ENCODE results near the gene SLC34A1.

The SLC34A1 gene

GRCh38 chr5:177432143-177432838 is 48.1 kb downstream of the SLC34A1 start:
- DNase-seq (ENCODE audit: low spot score) = peak; percentile 59

GRCh38 chr5:177432839-177433657 is 48.8 kb downstream of the SLC34A1 start:
- DNase-seq (ENCODE audit: low spot score) = no peak

- no peak for DNase-seq (ENCODE audit: low spot score)
Observed at GRCh38 chr5:177433658-177434217, 49.5 kb downstream of the SLC34A1 start.

- DNase-seq (ENCODE audit: low spot score) = no peak
Observed at GRCh38 chr5:177434437-177434836, 50.2 kb downstream of the SLC34A1 start.

- no peak for DNase-seq (ENCODE audit: low spot score)
Observed at GRCh38 chr5:177434942-177435738, 50.9 kb downstream of the SLC34A1 start.

GRCh38 chr5:177435847-177436536 is 51.8 kb downstream of the SLC34A1 start:
- no peak for DNase-seq (ENCODE audit: low spot score)

- DNase-seq (ENCODE audit: low spot score) = no peak
Observed at GRCh38 chr5:177437623-177438022, 53.4 kb downstream of the SLC34A1 start.

GRCh38 chr5:177438468-177438867 is 54.2 kb downstream of the SLC34A1 start:
- no peak for DNase-seq (ENCODE audit: low spot score)

- DNase-seq (ENCODE audit: low spot score) = no peak
Observed at GRCh38 chr5:177439518-177440053, 55.4 kb downstream of the SLC34A1 start.

GRCh38 chr5:177440211-177440989 is 56.2 kb downstream of the SLC34A1 start:
- no peak for DNase-seq (ENCODE audit: low spot score)

- no peak for DNase-seq (ENCODE audit: low spot score)
Observed at GRCh38 chr5:177440990-177441780, 57.0 kb downstream of the SLC34A1 start.

- DNase-seq (ENCODE audit: low spot score) = no peak
Observed at GRCh38 chr5:177442066-177442826, 58.0 kb downstream of the SLC34A1 start.

- no peak for DNase-seq (ENCODE audit: low spot score)
Observed at GRCh38 chr5:177443144-177443983, 59.1 kb downstream of the SLC34A1 start.

GRCh38 chr5:177444106-177445051 is 60.1 kb downstream of the SLC34A1 start:
- peak; percentile 58 for DNase-seq (ENCODE audit: low spot score)

GRCh38 chr5:177445052-177445916 is 61.0 kb downstream of the SLC34A1 start:
- DNase-seq (ENCODE audit: low spot score) = no peak

- DNase-seq (ENCODE audit: low spot score) = no peak
Observed at GRCh38 chr5:177445917-177446199, 61.6 kb downstream of the SLC34A1 start.

All from Ammon's horn (tissue), 1 donor.